Adipocyte (in vitro differentiated cells): ENCODE data around the gene PRR15L.
"Not testable (repeated sequence)": the region's sequence is repeated elsewhere in the genome, so short reads cannot be mapped to it uniquely, and the experiment has no call there.

Experiments used
- DNase-seq: peaks from one replicate; pipeline ENCODE4 v3.0.0-alpha.2; 2015; ENCODE audit warnings: low read depth
- H3K27me3 ChIP-seq: replicated peaks from 2 replicates; pipeline ENCODE4 v1.7.0; 2013; ENCODE audit warnings: mild to moderate bottlenecking, low read length, moderate library complexity; ENCODE audit not compliant: control insufficient read depth, insufficient read depth
- H3K36me3 ChIP-seq: 2 replicates; pipeline ENCODE4 v1.7.0; 2013; ENCODE audit warnings: low read length, mild to moderate bottlenecking, moderate library complexity; ENCODE audit not compliant: control insufficient read depth, insufficient read depth, severe bottlenecking
- H3K4me1 ChIP-seq: 2 replicates; pipeline ENCODE4 v1.7.0; 2013; ENCODE audit warnings: mild to moderate bottlenecking, low read length, moderate library complexity; ENCODE audit not compliant: control insufficient read depth, insufficient read depth
- H3K4me3 ChIP-seq: 2 replicates; pipeline ENCODE4 v1.7.0; 2013; ENCODE audit warnings: mild to moderate bottlenecking, low read length, moderate library complexity
- H3K9ac ChIP-seq: 2 replicates; pipeline ENCODE4 v1.7.0; 2013; ENCODE audit warnings: mild to moderate bottlenecking, low read length, moderate library complexity
- H3K9me3 ChIP-seq: 2 replicates; pipeline ENCODE4 v1.7.0; 2013; ENCODE audit warnings: mild to moderate bottlenecking, low read length, moderate library complexity; ENCODE audit not compliant: control insufficient read depth

The PRR15L gene, protein sequence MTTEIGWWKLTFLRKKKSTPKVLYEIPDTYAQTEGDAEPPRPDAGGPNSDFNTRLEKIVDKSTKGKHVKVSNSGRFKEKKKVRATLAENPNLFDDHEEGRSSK

DNA sequence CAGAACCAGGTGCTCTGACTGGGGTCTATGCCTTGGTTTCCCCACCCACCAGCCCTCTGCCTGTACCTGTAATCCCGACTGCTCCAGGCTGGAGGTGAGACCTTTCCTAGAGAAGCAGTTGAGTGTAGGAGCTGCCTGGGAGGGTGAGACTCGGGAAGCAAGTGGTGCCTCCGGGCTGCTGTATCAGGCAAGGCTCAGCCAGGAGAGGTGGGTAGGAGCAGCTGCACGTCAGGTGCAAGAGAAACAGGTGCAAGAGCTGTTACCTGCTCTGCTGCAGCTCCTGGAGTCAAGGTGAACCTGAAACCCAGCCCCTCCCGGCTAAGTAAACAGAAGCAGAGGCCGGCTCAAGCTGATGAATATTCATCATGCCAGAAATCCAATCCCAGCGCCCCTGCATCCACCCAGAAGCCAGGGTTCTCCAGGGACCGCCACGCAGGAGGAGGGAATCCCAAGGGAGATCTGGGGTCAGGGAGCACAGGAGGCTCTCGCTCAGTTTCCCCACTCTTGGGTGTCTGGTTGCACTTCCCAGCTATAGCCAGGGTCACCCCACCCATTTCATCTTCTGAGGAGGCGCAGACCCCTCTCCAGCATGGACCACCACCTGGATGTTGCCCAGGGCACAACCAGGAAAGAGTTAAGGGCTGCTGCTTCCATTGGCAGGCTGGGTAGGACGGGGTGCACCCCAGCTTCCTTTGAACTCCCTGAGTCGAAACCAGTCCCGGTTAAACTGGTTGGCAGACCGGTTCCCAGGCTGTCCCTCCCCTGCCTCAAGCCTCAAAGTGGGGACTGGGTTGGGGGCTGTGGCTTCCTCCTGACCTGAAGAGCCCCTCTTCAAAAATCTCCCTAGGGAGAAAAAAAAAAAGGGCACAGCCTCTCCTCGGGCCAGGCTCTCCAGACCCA, at the start of gene PRR15L:
TSS of gene PRR15L (minus strand) at position 293 of the 900 bp plus-strand sequence. CDS start 4,649 bp downstream, outside the sequence.
- Histone ChIP-seq H3K9ac (no peak within 1 kb of the TSS), H3K9me3 (peaks cover 5% of the 10 kb centered on the region), H3K27me3 (peaks cover 3% of the 10 kb centered on the region), H3K4me3 (no peak within 1 kb of the TSS), H3K4me1 (peaks cover 3% of the 10 kb centered on the region), H3K36me3 (no peaks in the 10 kb centered on the region)
- DNase-seq = no peak

DNA sequence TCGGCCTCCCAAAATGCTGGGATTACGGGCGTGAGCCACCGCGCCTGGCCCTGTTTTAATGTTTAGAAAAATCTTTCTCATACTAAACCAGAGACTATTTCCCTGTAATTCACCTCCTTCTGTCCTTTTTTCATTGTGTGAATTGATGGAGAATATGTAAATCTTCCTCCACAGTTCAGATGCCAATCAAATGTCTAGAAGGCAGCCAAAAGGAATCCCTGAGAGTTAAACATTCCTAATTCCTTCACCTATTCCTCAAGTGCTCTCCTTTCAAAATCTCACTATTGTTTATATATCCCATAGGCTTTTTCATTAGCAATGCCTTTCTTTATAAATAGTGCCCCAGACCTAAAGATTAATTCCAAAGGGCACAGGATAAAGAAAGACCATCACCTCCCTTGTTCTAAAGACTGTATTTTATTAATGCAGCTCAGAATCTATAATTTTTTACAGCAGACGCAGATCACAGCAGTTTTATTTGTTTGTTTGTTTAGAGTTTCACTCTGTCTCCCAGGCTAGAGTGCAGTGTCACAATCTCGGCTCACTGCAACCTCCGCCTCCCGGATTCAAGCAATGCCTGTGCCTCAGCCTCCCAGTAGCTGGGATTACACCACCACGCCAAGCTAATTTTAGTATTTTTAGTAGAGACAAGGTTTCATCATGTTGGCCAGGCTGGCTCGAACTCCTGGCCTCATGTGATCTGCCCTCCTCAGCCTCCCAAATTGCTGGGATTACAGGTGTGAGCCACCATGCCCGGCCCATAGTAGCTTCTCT, 49.4 kb upstream of the PRR15L start:
- Histone ChIP-seq H3K9ac (no peak overlapping the region), H3K4me3 (no peak overlapping the region), H3K4me1 (peaks cover 31% of the 10 kb centered on the region), H3K9me3 (no peaks in the 10 kb centered on the region), H3K27me3 (no peaks in the 10 kb centered on the region), H3K36me3 (no peaks in the 10 kb centered on the region)
- DNase-seq = no peak

DNA sequence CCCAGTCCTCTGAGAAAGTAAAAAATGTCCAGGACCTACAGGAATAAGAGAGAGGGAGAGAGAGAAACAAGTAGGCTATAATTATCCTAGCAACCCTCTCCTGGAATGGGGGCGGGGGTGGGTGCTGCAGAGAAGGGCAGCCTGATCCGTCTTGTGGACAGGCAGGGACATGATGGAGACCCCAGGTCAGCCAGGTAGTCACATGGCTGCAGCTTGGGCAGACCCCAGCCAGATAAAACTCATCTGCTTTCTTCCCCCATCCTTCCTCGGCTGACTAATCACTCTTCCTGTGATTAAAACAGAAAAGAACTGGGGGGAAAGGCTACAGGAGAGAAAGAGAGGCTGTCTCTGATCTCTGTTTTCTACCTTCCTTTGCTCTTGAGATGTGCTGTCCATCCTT, 47.3 kb upstream of the PRR15L start:
- no peaks in the 10 kb centered on the region for H3K9me3 ChIP-seq
- no peak overlapping the region for H3K9ac ChIP-seq
- H3K4me3 ChIP-seq = no peak overlapping the region
- H3K4me1 ChIP-seq = peaks cover 33% of the 10 kb centered on the region
- no peak for DNase-seq
- H3K27me3 ChIP-seq = no peaks in the 10 kb centered on the region
- H3K36me3 ChIP-seq = no peaks in the 10 kb centered on the region

DNA sequence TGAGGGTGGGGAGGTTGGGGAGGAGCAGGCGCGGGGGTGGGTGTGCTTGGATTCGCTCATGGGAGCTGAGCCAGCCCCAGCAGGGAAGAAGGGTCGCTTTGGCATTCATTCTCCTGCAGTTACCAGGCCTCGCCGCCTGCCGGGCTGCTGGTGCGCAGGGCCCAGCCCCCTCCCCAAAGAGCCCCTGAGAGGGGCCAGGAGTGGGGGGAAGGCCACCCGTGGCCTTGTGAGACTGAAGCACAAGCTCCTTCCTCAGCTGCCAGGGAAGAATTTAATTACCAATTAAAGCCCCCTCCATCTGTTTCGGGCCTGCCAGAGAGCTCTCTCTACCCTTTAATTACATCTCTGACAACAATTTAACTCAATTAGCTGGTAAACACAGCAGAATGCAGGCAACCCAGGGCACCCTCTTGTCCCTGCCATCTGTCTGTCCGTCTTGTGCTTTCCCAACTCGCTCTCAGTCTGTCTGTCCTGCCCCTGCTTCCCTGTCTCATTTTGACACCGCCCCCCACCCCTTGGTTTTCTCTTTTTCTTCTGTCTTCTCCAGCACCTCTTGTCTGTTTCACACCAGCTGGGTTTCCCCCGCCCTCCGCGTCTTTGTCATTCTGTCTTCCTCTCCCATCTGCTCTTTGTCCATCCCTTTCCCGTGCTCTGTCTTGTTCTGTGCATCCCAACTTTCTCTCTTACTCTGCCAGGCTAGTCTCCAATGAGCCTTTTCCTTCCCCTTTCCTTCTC, 45.9 kb upstream of the PRR15L start:
- Histone ChIP-seq H3K4me3 (no peak overlapping the region), H3K9ac (no peak overlapping the region), H3K9me3 (no peaks in the 10 kb centered on the region), H3K36me3 (no peaks in the 10 kb centered on the region), H3K27me3 (no peaks in the 10 kb centered on the region), H3K4me1 (peaks cover 29% of the 10 kb centered on the region)
- no peak for DNase-seq

DNA sequence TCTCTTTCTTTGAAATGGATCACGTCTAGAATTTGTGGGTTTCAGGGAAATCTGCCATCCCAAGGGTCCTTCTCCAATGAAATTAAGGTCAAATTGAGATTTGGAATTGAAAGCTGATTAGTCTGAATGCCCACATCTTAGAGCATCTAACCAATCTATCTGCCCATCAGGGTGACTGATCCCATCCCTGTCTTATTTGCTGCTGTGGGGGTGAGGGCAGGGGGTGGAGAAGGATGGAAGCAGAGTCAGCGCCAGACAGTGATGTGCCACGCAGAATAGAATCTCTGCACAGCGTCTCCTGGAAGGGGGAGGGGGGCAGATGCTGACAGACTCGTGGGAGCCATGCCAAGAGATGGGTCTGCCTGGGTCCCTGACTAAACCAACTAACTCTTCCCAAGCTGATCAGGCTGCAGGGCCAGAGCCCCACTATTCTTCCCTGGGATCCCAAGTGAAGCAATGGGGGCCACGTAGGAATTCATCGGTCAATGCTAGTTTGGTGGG, 45.3 kb upstream of the PRR15L start:
- H3K9me3 ChIP-seq = no peaks in the 10 kb centered on the region
- peaks cover 25% of the 10 kb centered on the region for H3K4me1 ChIP-seq
- H3K27me3 ChIP-seq = no peaks in the 10 kb centered on the region
- H3K4me3 ChIP-seq = no peak overlapping the region
- peak; percentile 32 for DNase-seq
- no peaks in the 10 kb centered on the region for H3K36me3 ChIP-seq
- H3K9ac ChIP-seq = peak overlapping the region; percentile 77

DNA sequence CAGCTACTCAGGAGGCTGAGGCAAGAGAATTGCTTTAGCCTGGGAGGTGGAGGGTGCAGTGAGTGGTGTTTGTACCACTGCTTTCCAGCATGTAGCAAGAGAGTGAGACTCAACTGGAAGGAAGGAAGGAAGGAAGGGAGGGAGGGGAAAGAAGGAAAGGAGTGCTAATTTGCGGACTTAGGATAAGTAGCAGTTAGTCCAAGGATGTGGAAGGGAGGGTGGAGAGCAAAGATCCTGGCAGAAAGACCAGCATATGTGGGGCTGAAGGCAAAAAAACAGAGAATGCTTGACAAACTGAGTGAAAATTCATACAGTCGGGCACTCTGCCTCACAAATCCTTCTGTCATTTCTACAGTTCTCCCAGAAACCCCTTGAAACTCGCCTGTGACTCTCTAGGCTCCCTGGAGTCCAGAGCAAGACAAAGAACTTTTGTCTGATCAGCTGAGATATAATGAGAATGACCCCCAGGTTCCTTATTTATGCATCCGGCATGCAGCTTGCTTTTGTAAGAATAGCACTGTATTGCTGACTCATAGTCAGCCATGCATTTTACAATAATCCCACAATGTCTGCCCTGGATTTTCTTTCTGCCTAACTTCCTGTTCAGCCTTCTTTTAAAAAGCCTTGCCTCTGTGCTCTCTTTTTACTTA, 44.7 kb upstream of the PRR15L start:
- H3K36me3 ChIP-seq = no peaks in the 10 kb centered on the region
- peak; percentile 83 for DNase-seq
- H3K27me3 ChIP-seq = no peaks in the 10 kb centered on the region
- peak overlapping the region; percentile 77 for H3K9ac ChIP-seq
- no peaks in the 10 kb centered on the region for H3K9me3 ChIP-seq
- peak overlapping the region; percentile 22 for H3K4me3 ChIP-seq
- H3K4me1 ChIP-seq = peaks cover 25% of the 10 kb centered on the region

DNA sequence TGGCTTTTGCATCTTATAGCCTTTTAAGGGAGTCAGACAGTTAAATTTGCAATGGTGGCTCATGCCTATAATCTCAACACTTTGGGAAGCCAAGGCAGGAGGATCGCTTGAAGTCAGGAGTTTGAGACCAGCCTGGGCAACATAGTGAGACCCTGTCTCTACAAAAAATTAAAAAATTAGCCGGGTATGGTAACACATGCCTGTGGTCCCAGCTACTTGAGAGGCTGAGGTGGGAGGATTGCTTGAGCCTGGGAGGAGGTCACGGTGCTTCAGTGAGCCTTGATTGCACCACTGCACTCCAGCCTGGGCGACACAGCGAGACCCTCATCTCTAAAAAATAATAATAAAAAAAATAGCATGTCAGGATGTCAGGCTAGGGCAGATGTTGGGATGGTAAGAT, 44.0 kb upstream of the PRR15L start:
- H3K9me3 ChIP-seq = not testable (repeated sequence)
- H3K4me1 ChIP-seq = peaks cover 22% of the 10 kb centered on the region

DNA sequence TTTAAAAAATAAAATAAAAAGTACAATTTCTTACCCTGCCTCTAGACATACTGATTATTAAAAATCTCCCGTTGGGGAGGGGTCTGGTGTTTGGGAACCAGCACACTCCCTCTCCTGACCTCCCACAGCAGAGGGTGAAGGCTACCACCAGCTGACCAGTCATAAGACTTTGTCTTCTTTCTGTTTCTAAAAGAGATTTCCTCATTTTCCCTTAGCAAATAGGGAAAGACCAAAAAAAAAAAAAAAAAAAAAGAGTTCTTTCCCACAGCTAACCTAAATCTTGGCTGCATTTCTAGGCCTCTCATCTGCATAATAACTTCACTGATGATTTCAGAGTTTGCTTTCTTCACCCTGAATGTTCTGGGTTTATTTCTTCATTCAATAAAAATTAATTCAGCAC, 43.5 kb upstream of the PRR15L start:
- DNase-seq = peak; percentile 42
- peaks cover 22% of the 10 kb centered on the region for H3K4me1 ChIP-seq
- H3K4me3 ChIP-seq = no peak overlapping the region
- H3K27me3 ChIP-seq = no peaks in the 10 kb centered on the region
- H3K9me3 ChIP-seq = no peaks in the 10 kb centered on the region
- H3K36me3 ChIP-seq = no peaks in the 10 kb centered on the region
- H3K9ac ChIP-seq = no peak overlapping the region

More for the DNA sequence above, 44.0 kb upstream of the PRR15L start:
- not testable (repeated sequence) for H3K4me3 ChIP-seq, H3K9ac ChIP-seq, H3K36me3 ChIP-seq, H3K27me3 ChIP-seq, DNase-seq

DNA sequence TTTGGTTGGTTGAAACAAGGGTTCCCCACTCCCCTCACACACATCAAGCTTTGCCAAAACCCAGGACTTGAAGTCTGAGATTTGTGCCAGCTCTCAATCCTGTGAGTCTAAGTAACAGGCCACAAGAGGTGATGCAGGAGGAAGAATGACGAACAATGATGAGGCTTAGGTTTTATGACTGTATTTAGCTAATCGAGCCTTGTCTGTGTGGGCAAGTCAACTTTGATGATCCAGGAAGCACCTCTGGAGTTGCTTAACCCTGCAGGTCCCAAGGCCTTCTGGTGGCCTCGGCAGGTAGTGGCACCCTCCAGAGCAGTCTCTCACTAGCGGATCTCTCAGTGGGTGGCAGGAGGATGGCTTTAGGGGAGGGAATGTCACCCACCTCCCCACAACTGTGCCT, 41.9 kb upstream of the PRR15L start:
- Histone ChIP-seq H3K4me3 (no peak overlapping the region), H3K4me1 (peaks cover 19% of the 10 kb centered on the region), H3K27me3 (peaks cover 6% of the 10 kb centered on the region), H3K9me3 (no peaks in the 10 kb centered on the region), H3K36me3 (no peaks in the 10 kb centered on the region), H3K9ac (no peak overlapping the region)
- no peak for DNase-seq

DNA sequence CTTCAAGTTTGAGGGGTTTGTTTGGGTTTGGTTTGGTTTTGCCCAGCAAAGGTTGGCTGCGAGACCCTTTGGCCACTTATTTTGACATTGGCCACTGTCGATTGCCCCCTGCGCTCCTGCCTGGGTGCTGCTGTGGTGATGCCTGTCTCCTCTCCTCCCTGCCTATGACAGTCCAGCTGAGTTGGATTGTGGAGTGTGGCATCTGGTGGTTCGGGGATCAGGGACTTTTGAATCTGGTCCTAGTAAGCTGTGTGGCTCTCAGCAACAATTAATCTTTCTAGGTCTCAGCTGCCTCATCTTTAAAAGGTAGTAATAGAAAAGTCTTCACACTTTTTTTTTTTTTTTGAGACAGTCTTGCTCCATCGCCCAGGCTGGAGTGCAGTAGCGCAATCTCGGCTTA, 40.4 kb upstream of the PRR15L start:
- DNase-seq = no peak
- Histone ChIP-seq H3K9ac (no peak overlapping the region), H3K36me3 (no peaks in the 10 kb centered on the region), H3K4me3 (no peak overlapping the region), H3K4me1 (peaks cover 18% of the 10 kb centered on the region), H3K27me3 (peaks cover 6% of the 10 kb centered on the region), H3K9me3 (no peaks in the 10 kb centered on the region)
